GM13976 (cell line): ENCODE measurements around the gene TECR.
"Not testable (repeated sequence)": the region's sequence is repeated elsewhere in the genome, so short reads cannot be mapped to it uniquely, and the experiment has no call there.

ENCODE experiments used
- DNase-seq: peaks from one replicate; pipeline ENCODE4 v3.0.0; 2012; ENCODE audit warnings: low spot score
- CTCF ChIP-seq: IDR thresholded peaks from 2 replicates; pipeline ENCODE4 v1.5.1; 2012; ENCODE audit warnings: borderline replicate concordance, mild to moderate bottlenecking; ENCODE audit not compliant: insufficient read depth; ENCODE audit errors: extremely low read depth, missing control alignments, control extremely low read depth
- in situ Hi-C: fragments of 300-500 bp; cut with MboI; formaldehyde crosslinking; loops from one replicate; pipeline ENCODE4 v1.12.0; 2022; ENCODE audit warnings: low sequenced_read_pairs, mixed read lengths, inconsistent platforms; ENCODE audit not compliant: unreplicated experiment

Gene TECR

GRCh38 chr19:14545716-14546082 lies 16.3 kb downstream of the TECR start:
- TF ChIP-seq CTCF = no peak
- DNase-seq = peak; percentile 21
- in situ Hi-C loops = no loop called here

DNA sequence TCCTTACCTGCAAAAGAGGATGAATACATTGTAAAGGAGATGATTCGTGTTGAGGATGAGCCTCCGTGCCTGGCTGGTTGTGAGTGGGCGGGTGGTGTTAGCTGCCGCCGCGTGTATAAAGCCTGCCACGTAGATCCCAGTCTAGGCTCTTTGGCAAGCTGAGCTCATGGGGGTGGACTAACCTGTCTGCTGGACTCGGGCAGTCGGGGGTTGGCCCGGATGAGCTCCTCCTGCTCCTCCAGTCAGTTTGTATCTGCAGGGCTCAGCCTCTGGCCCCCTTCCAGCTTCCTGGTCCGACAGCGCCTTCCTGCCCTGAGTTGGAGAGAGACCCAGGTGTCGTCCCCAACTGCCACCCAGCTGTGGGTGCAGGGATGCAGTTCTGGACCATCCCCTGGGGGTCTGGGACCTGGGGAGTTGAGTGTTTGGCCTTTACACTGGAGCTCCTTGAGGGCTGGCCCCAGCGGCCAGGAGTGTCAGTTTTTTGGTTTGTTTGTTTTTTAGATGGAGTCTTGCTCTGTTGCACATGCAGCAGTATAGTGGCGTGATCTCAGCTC lies 20.9 kb downstream of the TECR start:
- TF ChIP-seq CTCF = no peak
- in situ Hi-C loops = loop anchor here (25.0 kb wide), 2 partner anchors 337 to 562 kb away; partner anchors contain the start of genes OR7A17 and SYDE1
- DNase-seq = peak; percentile 53

DNA sequence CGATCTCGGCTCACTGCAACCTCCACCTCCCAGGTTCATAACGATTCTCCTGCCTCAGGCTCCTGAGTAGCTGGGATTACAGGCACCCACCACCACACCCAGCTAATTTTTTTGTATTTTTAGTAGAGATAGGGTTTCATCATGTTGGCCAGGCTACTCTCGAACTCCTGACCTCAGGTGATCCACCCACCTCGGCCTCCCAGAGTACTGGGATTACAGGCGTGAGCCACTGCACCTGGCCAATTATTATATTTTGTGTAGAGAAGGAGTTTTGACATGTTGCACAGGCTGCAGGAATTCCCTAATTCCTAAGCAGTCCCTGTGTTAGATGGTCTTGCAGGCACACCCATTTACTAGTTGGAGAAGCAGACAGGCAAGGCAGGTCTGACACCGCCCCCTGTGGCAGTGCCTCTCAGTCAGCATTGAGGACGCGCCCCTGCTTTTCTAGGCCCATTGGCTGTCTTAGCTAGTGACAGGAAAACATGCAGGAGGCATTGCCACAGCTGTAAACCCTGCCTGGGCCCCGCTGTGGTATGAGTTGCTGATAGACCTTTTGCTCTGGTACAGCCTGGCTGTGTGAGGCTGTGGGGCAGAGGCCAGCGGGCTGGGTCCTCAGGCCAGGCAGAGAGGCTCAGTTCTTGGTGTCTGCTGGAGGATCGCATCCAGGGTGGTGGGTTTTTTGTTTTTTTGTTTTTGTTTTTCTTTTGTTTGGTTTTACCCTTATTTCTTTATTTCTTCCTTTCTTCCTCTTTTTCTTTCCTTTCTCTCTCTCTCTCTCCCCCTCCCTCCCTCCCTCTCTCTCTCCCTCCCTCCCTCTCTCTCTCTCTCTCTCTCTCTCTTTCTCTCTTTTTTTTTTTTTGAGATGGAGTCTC lies 22.0 kb downstream of the TECR start:
- DNase-seq = peak; percentile 76
- in situ Hi-C loops = loop anchor here (25.0 kb wide), 2 partner anchors 336 to 561 kb away; partner anchors contain the start of genes OR7A17 and SYDE1
- peak; percentile 4 for TF ChIP-seq CTCF

DNA sequence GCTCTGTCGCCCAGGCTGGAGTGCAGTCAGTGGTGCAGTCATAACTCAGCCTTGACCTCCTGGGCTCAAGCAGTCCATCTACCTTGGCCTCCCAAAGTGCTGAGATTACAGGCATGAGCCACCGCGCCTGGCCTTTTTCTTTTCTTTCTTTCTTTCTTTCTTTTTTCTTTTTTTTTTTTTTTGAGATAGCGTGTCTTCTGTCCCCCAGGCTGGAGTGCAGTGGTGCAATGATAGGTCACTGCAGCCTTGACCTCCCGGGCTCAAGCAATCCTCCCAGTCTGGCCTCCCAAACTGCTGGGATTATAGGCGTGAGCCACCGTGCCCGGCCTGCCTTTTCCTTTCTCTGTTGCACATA lies 22.6 kb downstream of the TECR start:
- in situ Hi-C loops = loop anchor here (25.0 kb wide), 2 partner anchors 335 to 560 kb away; partner anchors contain the start of genes OR7A17 and SYDE1
- DNase-seq = not testable (repeated sequence)

- TF ChIP-seq CTCF = no peak
- in situ Hi-C loops = loop anchor here (25.0 kb wide), 2 partner anchors 334 to 559 kb away; partner anchors contain the start of genes OR7A17 and SYDE1
- DNase-seq = peak; percentile 15
Measured at GRCh38 chr19:14553042-14553938, 23.9 kb downstream of the TECR start.

DNA sequence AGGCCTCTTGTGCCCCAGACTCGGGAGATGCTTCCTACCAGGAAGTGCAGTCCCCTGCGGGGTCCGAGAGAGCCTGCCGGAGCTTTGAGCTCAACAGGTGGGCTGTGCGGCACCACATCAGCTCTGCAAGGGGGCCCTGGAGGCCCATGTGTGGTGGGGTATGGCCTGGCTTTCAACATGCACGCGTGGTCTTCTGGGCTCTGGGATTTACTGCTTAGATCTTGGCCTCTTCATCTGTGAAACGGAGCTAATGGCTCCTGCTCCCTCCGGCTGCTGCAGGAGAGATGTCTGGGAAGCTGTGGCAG lies 24.5 kb downstream of the TECR start:
- in situ Hi-C loops = loop anchor here (25.0 kb wide), 2 partner anchors 333 to 558 kb away; partner anchors contain the start of genes OR7A17 and SYDE1
- no peak for TF ChIP-seq CTCF
- DNase-seq = no peak

GRCh38 chr19:14554382-14554812 lies 25.0 kb downstream of the TECR start:
- DNase-seq = no peak
- in situ Hi-C loops = loop anchor here (25.0 kb wide), 2 partner anchors 333 to 558 kb away; partner anchors contain the start of genes OR7A17 and SYDE1
- TF ChIP-seq CTCF = no peak
